WI38 (cell line): ENCODE data around the gene WDR19.
"Not testable (repeated sequence)": the region's sequence is repeated elsewhere in the genome, so short reads cannot be mapped to it uniquely, and the experiment has no call there.

Experiments
- H3K4me3 ChIP-seq: 2 replicates; pipeline ENCODE4 v1.5.1; 2011; ENCODE audit warnings: low read depth, mild to moderate bottlenecking, control low read depth, low read length
- CTCF ChIP-seq: IDR thresholded peaks from 2 replicates; pipeline ENCODE4 v1.5.1; 2012; ENCODE audit warnings: low read depth, mild to moderate bottlenecking, control low read depth, low read length

Gene WDR19

DNA sequence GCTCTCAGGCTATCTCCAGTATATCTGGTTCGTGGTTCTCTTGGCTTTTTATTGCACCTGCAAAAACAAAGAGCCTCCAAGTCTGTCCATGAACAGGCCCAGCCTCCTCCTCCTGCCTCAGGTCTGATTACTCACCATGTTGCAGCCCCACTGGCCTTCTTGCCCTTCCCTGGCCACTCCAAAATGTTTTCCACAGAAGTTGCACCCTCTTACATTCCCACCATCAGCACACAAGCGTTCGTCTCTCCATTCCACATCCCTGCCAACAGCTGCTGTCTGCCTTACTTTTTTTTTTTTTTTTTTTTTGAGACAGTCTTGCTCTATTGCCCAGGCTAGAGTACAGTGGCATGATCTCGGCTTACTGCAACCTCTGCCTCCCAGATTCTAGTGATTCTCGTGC, 97.1 kb downstream of the WDR19 start:
- no peak for TF ChIP-seq CTCF
- no peak overlapping the region for H3K4me3 ChIP-seq

GRCh38 chr4:39280770-39281169, 98.4 kb downstream of the WDR19 start:
- no peak for TF ChIP-seq CTCF
- H3K4me3 ChIP-seq = no peak overlapping the region

- H3K4me3 ChIP-seq = no peak overlapping the region
- TF ChIP-seq CTCF = no peak
Observed at GRCh38 chr4:39285111-39285795, 102.9 kb downstream of the WDR19 start.

- no peak overlapping the region for H3K4me3 ChIP-seq
- TF ChIP-seq CTCF = no peak
Observed at GRCh38 chr4:39285853-39286252, 103.5 kb downstream of the WDR19 start.

DNA sequence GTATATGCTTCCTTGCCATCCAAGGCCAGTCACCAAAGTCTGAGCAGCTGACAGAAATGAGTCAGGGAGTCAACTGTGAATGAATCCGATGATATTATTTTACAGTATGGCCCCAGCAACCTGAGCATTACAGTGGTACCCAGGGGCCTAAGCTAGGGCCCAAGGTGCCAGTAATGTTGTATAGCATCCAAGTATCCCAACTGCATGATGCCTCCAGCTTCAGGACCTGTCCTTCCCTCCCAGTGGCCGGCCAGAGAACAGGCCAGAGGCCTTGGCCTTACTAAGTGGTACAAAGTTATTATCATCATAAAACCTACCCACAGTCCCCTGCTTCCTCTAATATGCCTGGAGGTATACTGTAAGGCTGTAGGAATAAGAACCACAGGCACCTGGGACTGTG, 103.9 kb downstream of the WDR19 start:
- no peak for TF ChIP-seq CTCF
- H3K4me3 ChIP-seq = no peak overlapping the region

- no peak for TF ChIP-seq CTCF
- no peak overlapping the region for H3K4me3 ChIP-seq
Observed at GRCh38 chr4:39287223-39287622, 104.9 kb downstream of the WDR19 start.

DNA sequence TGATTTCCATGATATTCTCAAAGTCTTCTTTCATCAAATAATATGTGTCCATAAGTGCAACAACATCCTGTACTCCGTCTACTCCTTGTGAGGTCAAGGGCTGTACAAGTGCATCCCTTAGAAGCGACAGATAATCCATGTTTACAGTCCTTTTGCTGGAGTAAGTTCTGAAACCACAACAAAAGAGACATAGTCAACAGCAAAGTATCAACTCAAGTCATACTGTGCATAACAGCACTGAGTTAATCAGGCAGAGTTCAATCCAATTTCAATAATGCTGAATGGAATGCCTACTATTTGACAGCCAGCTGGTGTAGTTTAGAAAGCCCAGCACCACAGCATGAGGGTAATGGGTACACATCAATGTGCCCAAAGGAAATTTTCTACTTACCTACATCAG, 109.4 kb downstream of the WDR19 start:
- H3K4me3 ChIP-seq = no peak overlapping the region
- TF ChIP-seq CTCF = no peak

- not testable (repeated sequence) for H3K4me3 ChIP-seq
Observed at GRCh38 chr4:39292433-39292832, 110.1 kb downstream of the WDR19 start.
